B cell (primary cell): ENCODE data around the gene AEN. TPM values are rescaled to one million over a fixed set of nuclear protein-coding genes. Genes with fewer than 3 reads are reported as not detected.

Source experiments
- ATAC-seq: fragments of 200-7000 bp; cut with Tn5 transposase; one replicate; pipeline ENCODE4 v1.10.0; 2021; ENCODE audit warnings: low read depth, mild to moderate bottlenecking, moderate number of reproducible peaks, moderate library complexity
- CTCF ChIA-PET: fragments of 350-600 bp; sonication (Branson Sonifier 250); formaldehyde crosslinking; loops from one replicate; lab custom pipeline; 2021; ENCODE audit warnings: antibody characterized with exemption, inconsistent platforms; lab: Charles Lee
- POLR2A ChIA-PET: fragments of 350-600 bp; sonication (Branson Sonifier 250); formaldehyde crosslinking; loops from one replicate; lab custom pipeline; 2021; ENCODE audit warnings: antibody characterized with exemption; lab: Charles Lee
- DNase-seq: peaks from one replicate; pipeline ENCODE4 v3.0.0; 2013
- H2AFZ ChIP-seq: 2 replicates; pipeline ENCODE4 v1.6.1; 2012; ENCODE audit warnings: mild to moderate bottlenecking, low read depth, low read length; ENCODE audit not compliant: insufficient read depth, poor library complexity, severe bottlenecking
- H3K27ac ChIP-seq, 2 donors: 1 replicate in 1 of 2; 2 replicates in 1 of 2; pipeline ENCODE4 v1.5.1; 2012 to 2013; ENCODE audit warnings: low read length in 2 of 2, mild to moderate bottlenecking in 2 of 2, moderate library complexity in 1 of 2
- H3K27me3 ChIP-seq, 4 experiments: fragments of 200-600 bp in 1 of 4; sonication (generic) in 1 of 4; replicated peaks in 1 of 4; 1 replicate in 2 of 4; 2 replicates in 2 of 4; pipeline versions ENCODE4 v1.6.1 to v1.7.0; 2013 to 2016; ENCODE audit warnings: low read length in 3 of 4, mild to moderate bottlenecking in 2 of 4, mixed read lengths in 1 of 4, moderate library complexity in 1 of 4; ENCODE audit not compliant: insufficient read depth in 4 of 4, control insufficient read depth in 3 of 4; ENCODE audit errors: control extremely low read depth in 1 of 4
- H3K36me3 ChIP-seq, 2 experiments: replicated peaks in 1 of 2; 1 replicate in 1 of 2; 2 replicates in 1 of 2; pipeline versions ENCODE4 v1.6.1 to v1.7.1; 2013; ENCODE audit warnings: low read length in 1 of 2; ENCODE audit not compliant: insufficient read depth in 2 of 2, control insufficient read depth in 1 of 2; ENCODE audit errors: control extremely low read depth in 1 of 2, extremely low read depth in 1 of 2
- H3K4me1 ChIP-seq, 2 donors: fragments of 200-600 bp in 1 of 2; sonication (generic) in 1 of 2; 1 replicate in 1 of 2; 2 replicates in 1 of 2; pipeline versions ENCODE4 v1.5.1 to v1.6.1; 2013 to 2017; ENCODE audit warnings: low read length in 2 of 2; ENCODE audit not compliant: control insufficient read depth in 2 of 2, insufficient read depth in 2 of 2
- H3K4me2 ChIP-seq: replicated peaks from 2 replicates; pipeline ENCODE3; 2012; ENCODE audit warnings: mild to moderate bottlenecking, low read depth, low read length; ENCODE audit not compliant: poor library complexity, severe bottlenecking
- H3K4me3 ChIP-seq, 5 experiments: fragments of 200-600 bp in 1 of 5; sonication (generic) in 1 of 5; 1 replicate in 3 of 5; 2 replicates in 2 of 5; pipeline versions ENCODE4 v1.5.1 to v1.7.0; 2011 to 2016; ENCODE audit warnings: low read length in 4 of 5, mild to moderate bottlenecking in 4 of 5, low read depth in 2 of 5, control low read depth in 1 of 5, moderate library complexity in 1 of 5; ENCODE audit not compliant: insufficient read depth in 1 of 5; ENCODE audit errors: control extremely low read depth in 1 of 5, extremely low read depth in 1 of 5
- H3K79me2 ChIP-seq: fragments of 200-600 bp; sonication (generic); one replicate; pipeline ENCODE4 v1.6.0; 2016; ENCODE audit warnings: low read length; ENCODE audit not compliant: control insufficient read depth, insufficient read depth
- H3K9ac ChIP-seq: fragments of 200-600 bp; sonication (generic); 2 replicates; pipeline ENCODE4 v1.6.1; 2017; ENCODE audit warnings: mild to moderate bottlenecking, low read length, moderate library complexity
- H3K9me3 ChIP-seq, 3 donors: one replicate each; pipeline versions ENCODE4 v1.6.1 to v1.7.1; 2013; ENCODE audit warnings: low read length in 2 of 3; ENCODE audit not compliant: control insufficient read depth in 2 of 3, insufficient read depth in 1 of 3; ENCODE audit errors: control extremely low read depth in 1 of 3
- H4K20me1 ChIP-seq: 2 replicates; pipeline ENCODE4 v1.6.0; 2012; ENCODE audit warnings: mild to moderate bottlenecking, low read length; ENCODE audit not compliant: insufficient read depth, control insufficient read depth, poor library complexity, severe bottlenecking
- H3K27ac Mint-ChIP-seq: one replicate; pipeline ENCODE4 v1.8.0; 2021; ENCODE audit warnings: mixed read lengths
- H3K27me3 Mint-ChIP-seq: one replicate; pipeline ENCODE4 v1.8.0; 2021; ENCODE audit warnings: mixed read lengths
- H3K4me1 Mint-ChIP-seq: one replicate; pipeline ENCODE4 v1.8.0; 2021; ENCODE audit warnings: mixed read lengths
- H3K4me3 Mint-ChIP-seq: one replicate; pipeline ENCODE4 v1.8.0; 2021; ENCODE audit warnings: mixed read lengths
- H3K9me3 Mint-ChIP-seq: one replicate; pipeline ENCODE4 v1.8.0; 2022; ENCODE audit warnings: mixed read lengths; ENCODE audit not compliant: insufficient read depth
- EZH2 ChIP-seq: IDR thresholded peaks from 2 replicates; pipeline ENCODE4 v1.6.1; 2012; ENCODE audit warnings: borderline replicate concordance, low read depth, mild to moderate bottlenecking, moderate library complexity, low read length; ENCODE audit not compliant: insufficient read depth, poor library complexity, severe bottlenecking
- WGBS: methylation state at CpG from one replicate; pipeline ENCODE4 v1.1.5; 2013; ENCODE audit warnings: missing lambda C conversion rate; ENCODE audit not compliant: insufficient coverage; 5-methylcytosine and 5-hydroxymethylcytosine counted together
- intact Hi-C: fragments of 100-400 bp; cut with micrococcal nuclease; formaldehyde crosslinking; loops from one replicate; pipeline ENCODE4 v1.10.0; 2022
- polyA plus RNA-seq: library from polyadenylated mRNA; depleted of rRNA; stranded (reverse); fragments of >200 nt; gene quantifications from 2 replicates; pipeline ENCODE4 v1.2.3, GENCODE V29; 2012
- total RNA-seq, 2 donors: library from RNA; stranded (reverse); fragments of 120-200 nt in 1 of 2; gene quantifications; 1 replicate in 1 of 2; 2 replicates in 1 of 2; pipeline versions ENCODE4 v1.2.3 to v1.2.4, GENCODE V29; 2013 to 2022
- TF ChIP-seq, protein P1 (sequence below): fragments of 200-600 bp; IDR thresholded peaks from one replicate; pipeline ENCODE4 v1.8.0; 2022; ENCODE audit warnings: antibody characterized with exemption, mild to moderate bottlenecking

The AEN gene
- total and polyA plus RNA-seq, 2 donors (not counting 1 experiment from before 2014, with no cell fraction given) = 18.5 to 42.9 TPM

DNA sequence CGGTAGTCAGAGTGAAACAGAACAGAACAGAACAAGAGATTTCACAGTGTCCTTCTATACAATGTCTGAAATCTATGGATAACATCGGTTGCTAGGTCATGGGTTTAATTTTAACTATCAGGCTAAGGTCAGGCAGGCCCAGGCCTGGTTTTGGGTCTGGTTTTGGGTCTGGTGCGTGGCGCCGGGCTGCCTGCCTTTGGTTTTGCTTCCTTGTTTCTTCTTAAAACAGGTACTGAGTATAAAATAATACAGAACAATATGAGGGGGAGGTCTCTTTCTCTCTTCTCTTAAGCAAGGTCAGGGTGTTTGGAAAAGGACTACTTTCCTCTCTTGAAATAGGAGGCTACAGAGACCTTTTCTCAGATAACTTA, 1.4 kb downstream of the AEN start:
- H3K79me2 ChIP-seq = peaks cover 67% of the 10 kb centered on the region
- no peak for ATAC-seq
- no peak for TF ChIP-seq EZH2
- TF ChIP-seq, protein P1, sequence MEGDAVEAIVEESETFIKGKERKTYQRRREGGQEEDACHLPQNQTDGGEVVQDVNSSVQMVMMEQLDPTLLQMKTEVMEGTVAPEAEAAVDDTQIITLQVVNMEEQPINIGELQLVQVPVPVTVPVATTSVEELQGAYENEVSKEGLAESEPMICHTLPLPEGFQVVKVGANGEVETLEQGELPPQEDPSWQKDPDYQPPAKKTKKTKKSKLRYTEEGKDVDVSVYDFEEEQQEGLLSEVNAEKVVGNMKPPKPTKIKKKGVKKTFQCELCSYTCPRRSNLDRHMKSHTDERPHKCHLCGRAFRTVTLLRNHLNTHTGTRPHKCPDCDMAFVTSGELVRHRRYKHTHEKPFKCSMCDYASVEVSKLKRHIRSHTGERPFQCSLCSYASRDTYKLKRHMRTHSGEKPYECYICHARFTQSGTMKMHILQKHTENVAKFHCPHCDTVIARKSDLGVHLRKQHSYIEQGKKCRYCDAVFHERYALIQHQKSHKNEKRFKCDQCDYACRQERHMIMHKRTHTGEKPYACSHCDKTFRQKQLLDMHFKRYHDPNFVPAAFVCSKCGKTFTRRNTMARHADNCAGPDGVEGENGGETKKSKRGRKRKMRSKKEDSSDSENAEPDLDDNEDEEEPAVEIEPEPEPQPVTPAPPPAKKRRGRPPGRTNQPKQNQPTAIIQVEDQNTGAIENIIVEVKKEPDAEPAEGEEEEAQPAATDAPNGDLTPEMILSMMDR = no peak
- DNase-seq = no peak
- Mint-ChIP-seq H3K9me3 (no peaks in the 10 kb centered on the region), H3K27me3 (peaks cover 4% of the 10 kb centered on the region), H3K4me3 (peak overlapping the region; percentile 85), H3K27ac (peak overlapping the region; percentile 90), H3K4me1 (peaks cover 60% of the 10 kb centered on the region)
- POLR2A ChIA-PET = interaction anchor here (1.4 kb wide), 1 partner anchor 16 kb away, joined by 4 read pairs; no protein-coding TSS in a partner anchor
- H3K27ac ChIP-seq = peak overlapping the region; percentile 72 to 86
- peaks cover 0 to 3% (median 0%) of the 10 kb centered on the region in 4 experiments for H3K27me3 ChIP-seq
- 20% methylated on average over 1 of the region's 5 CpGs for WGBS
- H3K4me3 ChIP-seq = peak overlapping the region in 4 of 5 experiments; percentile 74 to 88 (median 82)
- CTCF ChIA-PET = interaction anchor here (0.8 to 2.2 kb wide), 5 partner anchors 10 to 212 kb away, joined by 4 to 21 read pairs (median 5); no protein-coding TSS in a partner anchor
- H3K4me2 ChIP-seq = peak overlapping the region; percentile 95
- peaks cover 50 to 64% of the 10 kb centered on the region in 2 donors for H3K4me1 ChIP-seq
- H2AFZ ChIP-seq = peak overlapping the region; percentile 81
- intact Hi-C loops = loop anchor here (5.0 to 10.0 kb wide), 3 partner anchors 155 to 955 kb away; partner anchors contain the start of genes MRPL46, MRPS11 and TICRR
- peak overlapping the region; percentile 80 for H3K9ac ChIP-seq
- H3K9me3 ChIP-seq = no peaks in the 10 kb centered on the region
- H3K36me3 ChIP-seq = peaks cover 0 to 13% of the 10 kb centered on the region in 2 experiments
- H4K20me1 ChIP-seq = peaks cover 6% of the 10 kb centered on the region

GRCh38 chr15:88623061-88623460, 1.9 kb downstream of the AEN start:
- Histone ChIP-seq H3K9me3 (no peaks in the 10 kb centered on the region), H3K36me3 (peaks cover 0 to 18% of the 10 kb centered on the region in 2 experiments), H3K4me3 (peak overlapping the region in 3 of 5 experiments; percentile 80 to 88 (median 83)), H3K79me2 (peaks cover 72% of the 10 kb centered on the region), H2AFZ (no peak overlapping the region), H3K9ac (peak overlapping the region; percentile 80), H3K4me1 (peaks cover 55 to 69% of the 10 kb centered on the region in 2 donors), H3K27ac (peak overlapping the region; percentile 72 to 86), H3K27me3 (peaks cover 0 to 3% (median 0%) of the 10 kb centered on the region in 4 experiments), H3K4me2 (peak overlapping the region; percentile 95), H4K20me1 (peaks cover 6% of the 10 kb centered on the region)
- H3K9me3 Mint-ChIP-seq = no peaks in the 10 kb centered on the region
- peaks cover 65% of the 10 kb centered on the region for H3K4me1 Mint-ChIP-seq
- TF ChIP-seq, protein P1 = no peak
- TF ChIP-seq EZH2 = no peak
- WGBS = no CpG with 5 or more reads among the region's 2 CpGs
- DNase-seq (peak; percentile 34), ATAC-seq (no peak)
- ChIA-PET CTCF (interaction anchor here (0.7 to 7.0 kb wide), 8 partner anchors 11 to 507 kb away, joined by 3 to 162 read pairs (median 26); partner anchors contain the start of genes MRPL46 and MRPS11), POLR2A (no interaction called here)
- peaks cover 4% of the 10 kb centered on the region for H3K27me3 Mint-ChIP-seq
- peak overlapping the region; percentile 90 for H3K27ac Mint-ChIP-seq
- peak overlapping the region; percentile 85 for H3K4me3 Mint-ChIP-seq
- intact Hi-C loops = loop anchor here (5.0 to 10.0 kb wide), 3 partner anchors 156 to 954 kb away; partner anchors contain the start of genes MRPL46, MRPS11 and TICRR
